Body of pancreas (tissue), 4 donors: ENCODE data around the gene GLB1L2. TPM values are rescaled to one million over a fixed set of nuclear protein-coding genes. Genes with fewer than 3 reads are reported as not detected.

Experiments used
- ATAC-seq: fragments of 150-250 bp; one replicate; pipeline ENCODE4 v1.9.1; 2016
- DNase-seq, 4 donors: peaks; one replicate each; pipeline ENCODE4 v3.0.0-alpha.2; 2019
- H3K27ac ChIP-seq, 4 donors: fragments of 200-600 bp; sonication (generic); 1 replicate in 3 of 4; 2 replicates in 1 of 4; pipeline versions ENCODE4 v1.5.1 to v1.6.1; 2016 to 2019; ENCODE audit warnings: mild to moderate bottlenecking in 1 of 4, mixed read lengths in 1 of 4, moderate library complexity in 1 of 4
- H3K27me3 ChIP-seq, 2 donors: fragments of 200-600 bp; sonication (generic); one replicate each; pipeline ENCODE4 v1.6.0; 2016; ENCODE audit warnings: mild to moderate bottlenecking in 1 of 2
- H3K36me3 ChIP-seq, 2 donors: fragments of 200-600 bp; sonication (generic); replicated peaks in 1 of 2; 2 replicates each; pipeline ENCODE4 v1.5.1; 2016; ENCODE audit warnings: low read depth in 2 of 2; ENCODE audit not compliant: insufficient read depth in 1 of 2
- H3K4me1 ChIP-seq: fragments of 200-600 bp; sonication (generic); one replicate; pipeline ENCODE4 v1.6.0; 2016
- H3K4me3 ChIP-seq, 2 donors: fragments of 200-600 bp; sonication (generic); 1 replicate in 1 of 2; 2 replicates in 1 of 2; pipeline ENCODE4 v1.5.1; 2016 to 2019
- H3K9me3 ChIP-seq, 3 donors: fragments of 200-600 bp; sonication (generic); 1 replicate in 2 of 3; 2 replicates in 1 of 3; pipeline ENCODE4 v1.5.1; 2016
- CTCF ChIP-seq, 7 experiments: fragments of 450-650 bp in 4 of 7; fragments of 200-600 bp in 3 of 7; sonication (generic) in 3 of 7; IDR thresholded peaks; one replicate each; pipeline ENCODE4 v1.5.1; 2016 to 2019; ENCODE audit warnings: antibody characterized with exemption in 7 of 7
- POLR2A ChIP-seq, 3 donors: fragments of 450-650 bp; IDR thresholded peaks; one replicate each; pipeline ENCODE4 v1.6.1; 2016; ENCODE audit warnings: antibody characterized with exemption in 3 of 3, mild to moderate bottlenecking in 2 of 3
- WGBS, 2 donors: methylation state at CpG; one replicate each; pipeline ENCODE4 v1.1.5; 2017; 5-methylcytosine and 5-hydroxymethylcytosine counted together
- intact Hi-C: fragments of 100-400 bp; cut with DNase I; formaldehyde crosslinking; loops from one replicate; pipeline ENCODE4 v1.15.1; 2023
- total RNA-seq, 2 donors: library from RNA; depleted of rRNA; stranded (reverse); fragments of >200 nt; gene quantifications; one replicate each; pipeline ENCODE4 v1.1.0, GENCODE V29; 2016

Gene GLB1L2
- total RNA-seq, 2 donors from 2014 or later, result 9.1 to 10.9 TPM

DNA sequence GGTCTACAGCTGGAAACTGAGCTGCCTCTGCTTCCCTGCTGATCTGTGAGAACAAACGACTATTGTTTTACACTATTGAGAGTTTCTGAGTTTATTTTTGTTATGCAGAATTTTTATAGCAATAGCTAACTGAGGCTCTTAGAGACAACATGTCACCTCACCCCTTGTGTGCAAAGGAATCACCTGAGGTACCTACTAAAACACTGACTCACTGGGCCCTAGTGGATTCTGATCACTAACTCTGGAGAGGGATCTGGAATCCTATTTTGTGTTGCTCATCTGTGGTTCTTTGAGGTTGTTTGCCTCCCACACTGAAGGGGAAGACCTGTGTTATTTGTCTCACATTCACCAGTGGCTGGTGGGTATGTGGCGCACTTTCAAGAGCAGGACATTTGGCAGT lies 93.6 kb downstream of the GLB1L2 start:
- 53 to 73% methylated on average over 2 of the region's 2 CpGs for WGBS, 2 donors
- TF ChIP-seq CTCF (IDR thresholded peaks at IDR 0.05) (no peak), POLR2A (IDR thresholded peaks at IDR 0.05) (no peak)
- intact Hi-C loops, result no loop called here

More for the DNA sequence above, 93.6 kb downstream of the GLB1L2 start:
- ATAC-seq (no peak), DNase-seq (no peak)
- H3K27me3 ChIP-seq, result no peaks in the 10 kb centered on the region
- H3K9me3 ChIP-seq, result no peaks in the 10 kb centered on the region
- no peaks in the 10 kb centered on the region for H3K4me1 ChIP-seq
- H3K36me3 ChIP-seq, result no peaks in the 10 kb centered on the region
- H3K27ac ChIP-seq, result no peak overlapping the region
- no peak overlapping the region for H3K4me3 ChIP-seq

Other genes starting within 250 kb of the GLB1L2 start
- 10 to 100 TPM in 1 of 2 donors, 1 to 10 TPM in 1; 4.7 to 10.9 TPM for gene NCAPD3, start 108.0 kb upstream of the GLB1L2 start, total RNA-seq
- 10 to 100 TPM; 23.7 to 34.8 TPM for gene VPS26B, start 107.3 kb upstream of the GLB1L2 start, total RNA-seq
- 10 to 100 TPM; 17.8 to 25.7 TPM for gene THYN1, start 78.6 kb upstream of the GLB1L2 start, total RNA-seq
- 10 to 100 TPM; 30.9 to 39.2 TPM for gene ACAD8, start 78.4 kb upstream of the GLB1L2 start, total RNA-seq
- gene GLB1L3, start 55.6 kb upstream of the GLB1L2 start, total RNA-seq, result 1 to 10 TPM in 1 of 2 donors, not detected in 1; 1.3 TPM
- gene B3GAT1, start 80.3 kb downstream of the GLB1L2 start, total RNA-seq, result under 1 TPM in 1 of 2 donors, not detected in 1; under 0.01 TPM